K562 (cell line): Measurements from ENCODE around the gene NQO2. TPM values are rescaled to one million over a fixed set of nuclear protein-coding genes. Genes with fewer than 3 reads are reported as not detected.

ENCODE experiments used
- CBX5 ChIP-seq: IDR thresholded peaks from 2 replicates; pipeline ENCODE4 v1.6.1; 2014; ENCODE audit warnings: low read depth, borderline replicate concordance
- CHD4 ChIP-seq: fragments of 200-600 bp; sonication (generic); IDR thresholded peaks from 3 replicates; pipeline ENCODE4 v1.6.1; 2012; ENCODE audit warnings: low read depth, mild to moderate bottlenecking, mixed read lengths, low read length, inconsistent platforms; ENCODE audit not compliant: insufficient read depth, insufficient replicate concordance, poor library complexity, severe bottlenecking
- IFI16 ChIP-seq: fragments of 250-450 bp; sonication (Bioruptor Pico); IDR thresholded peaks from 2 replicates; pipeline ENCODE4 v2.1.2; 2022; ENCODE audit warnings: mild to moderate bottlenecking, inconsistent platforms
- MCM3 ChIP-seq: fragments of 450-650 bp; IDR thresholded peaks from 2 replicates; pipeline ENCODE4 v1.6.1; 2016
- PHB2 ChIP-seq: fragments of 450-650 bp; IDR thresholded peaks from 2 replicates; pipeline ENCODE4 v1.6.1; 2017; ENCODE audit warnings: low read depth
- PRPF4 ChIP-seq: fragments of 200-400 bp; formaldehyde crosslinking; IDR thresholded peaks from one replicate; pipeline ENCODE4 v1.6.1; 2017; ENCODE audit warnings: low read length, low read depth, mild to moderate bottlenecking; ENCODE audit not compliant: insufficient read depth, poor library complexity, severe bottlenecking
- RB1 ChIP-seq: fragments of 450-650 bp; IDR thresholded peaks from 2 replicates; pipeline ENCODE4 v1.6.1; 2017; ENCODE audit warnings: low read depth, mild to moderate bottlenecking
- RFX1 ChIP-seq: fragments of 450-650 bp; IDR thresholded peaks from 2 replicates; pipeline ENCODE4 v1.6.1; 2016; ENCODE audit warnings: mild to moderate bottlenecking, moderate library complexity
- TEAD1 ChIP-seq, 2 experiments: fragments of 450-650 bp in 1 of 2; sonication (generic) in 1 of 2; formaldehyde crosslinking; IDR thresholded peaks; 2 replicates each; pipeline versions ENCODE4 v1.4.0 to v1.8.0; 2020 to 2022; ENCODE audit warnings: mild to moderate bottlenecking in 2 of 2, missing genetic modification reagents in 1 of 2
- ZC3H4 ChIP-seq: sonication (generic); formaldehyde crosslinking; IDR thresholded peaks from 2 replicates; pipeline ENCODE4 v1.9.0; 2021; ENCODE audit warnings: missing genetic modification reagents, borderline replicate concordance
- ZFPM2 ChIP-seq: fragments of 250-450 bp; sonication (Bioruptor Pico); IDR thresholded peaks from 2 replicates; pipeline ENCODE4 v1.5.1; 2022; ENCODE audit warnings: mild to moderate bottlenecking
- ZNF408 ChIP-seq: fragments of 250-450 bp; sonication (Bioruptor Pico); IDR thresholded peaks from 2 replicates; pipeline ENCODE4 v1.4.0; 2020; ENCODE audit warnings: low read depth, mild to moderate bottlenecking, moderate library complexity
- polyA plus RNA-seq, 8 experiments: library from polyadenylated mRNA; depleted of rRNA in 4 of 8; stranded (reverse) in 5 of 8; unstranded in 3 of 8; fragments of >200 nt; fragmentation: Nextera tagmentation in 2 of 8; fragmentation: Illumina TruSeq in 1 of 8; extraction: Ambion mirVana in 2 of 8; extraction: Trizol in 1 of 8; gene quantifications; 2 replicates each; pipeline versions ENCODE4 v1.2.1 to v1.2.3, GENCODE V29; 2011 to 2014; ENCODE audit warnings: inconsistent platforms in 1 of 8, missing spikeins in 1 of 8
- total RNA-seq, 7 experiments: library from RNA; depleted of rRNA in 6 of 7; stranded (reverse); fragments of >200 nt in 6 of 7; fragmentation: Illumina TruSeq in 2 of 7; extraction: Trizol in 2 of 7; gene quantifications; 2 replicates each; pipeline versions ENCODE4 v1.2.1 to v1.2.3, GENCODE V29; 2011 to 2021; ENCODE audit warnings: low replicate concordance in 1 of 7
- TF ChIP-seq, protein P1 (sequence below), 2 experiments: fragments of 450-650 bp in 1 of 2; sonication (generic) in 1 of 2; formaldehyde crosslinking in 1 of 2; IDR thresholded peaks; 2 replicates each; pipeline versions ENCODE4 v1.7.1 to v1.9.0; 2016 to 2022; ENCODE audit warnings: inconsistent platforms in 1 of 2, mild to moderate bottlenecking in 1 of 2, missing genetic modification reagents in 1 of 2
- TF ChIP-seq, protein P2 (sequence below): fragments of 250-450 bp; sonication (Bioruptor Pico); IDR thresholded peaks from 2 replicates; pipeline ENCODE4 v1.4.0; 2020
- TF ChIP-seq, protein P3 (sequence below): fragments of 450-650 bp; IDR thresholded peaks from 2 replicates; pipeline ENCODE4 v1.6.1; 2018; ENCODE audit warnings: mild to moderate bottlenecking, low read depth; ENCODE audit not compliant: partially characterized antibody

The NQO2 gene
- total and polyA plus RNA-seq, 9 of the 15 experiments (the other 6 are each of a cell fraction or from before 2014, with no cell fraction given) = 54.6 to 214 (median 116) TPM

DNA sequence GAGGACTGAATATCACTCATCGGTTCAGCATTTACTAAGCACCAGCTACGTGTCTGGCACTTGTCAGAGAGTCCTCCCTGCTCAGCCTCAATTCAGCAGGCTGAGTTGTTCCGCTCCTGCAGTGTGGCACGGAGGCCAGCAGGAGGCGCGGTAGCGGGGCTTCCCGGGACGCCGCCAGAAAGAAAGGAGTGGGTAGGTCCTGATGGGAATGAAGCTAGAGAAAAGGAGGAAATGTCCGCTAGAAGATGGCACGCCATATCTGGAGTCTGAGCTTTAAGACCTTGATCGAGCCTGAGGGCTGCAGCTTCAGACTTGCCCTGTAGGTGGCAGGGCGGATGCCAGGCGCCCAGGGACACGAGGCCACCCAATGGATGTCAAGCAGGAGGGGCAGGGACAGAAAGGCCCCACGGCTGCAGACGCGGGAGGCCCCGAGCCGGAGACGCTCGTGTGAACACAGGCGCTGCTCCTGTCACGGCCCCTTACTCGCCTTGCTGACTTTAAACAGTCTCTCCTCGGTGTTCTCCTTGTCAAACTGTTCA, 47.1 kb upstream of the NQO2 start (continued):
- TF ChIP-seq, protein P1, sequence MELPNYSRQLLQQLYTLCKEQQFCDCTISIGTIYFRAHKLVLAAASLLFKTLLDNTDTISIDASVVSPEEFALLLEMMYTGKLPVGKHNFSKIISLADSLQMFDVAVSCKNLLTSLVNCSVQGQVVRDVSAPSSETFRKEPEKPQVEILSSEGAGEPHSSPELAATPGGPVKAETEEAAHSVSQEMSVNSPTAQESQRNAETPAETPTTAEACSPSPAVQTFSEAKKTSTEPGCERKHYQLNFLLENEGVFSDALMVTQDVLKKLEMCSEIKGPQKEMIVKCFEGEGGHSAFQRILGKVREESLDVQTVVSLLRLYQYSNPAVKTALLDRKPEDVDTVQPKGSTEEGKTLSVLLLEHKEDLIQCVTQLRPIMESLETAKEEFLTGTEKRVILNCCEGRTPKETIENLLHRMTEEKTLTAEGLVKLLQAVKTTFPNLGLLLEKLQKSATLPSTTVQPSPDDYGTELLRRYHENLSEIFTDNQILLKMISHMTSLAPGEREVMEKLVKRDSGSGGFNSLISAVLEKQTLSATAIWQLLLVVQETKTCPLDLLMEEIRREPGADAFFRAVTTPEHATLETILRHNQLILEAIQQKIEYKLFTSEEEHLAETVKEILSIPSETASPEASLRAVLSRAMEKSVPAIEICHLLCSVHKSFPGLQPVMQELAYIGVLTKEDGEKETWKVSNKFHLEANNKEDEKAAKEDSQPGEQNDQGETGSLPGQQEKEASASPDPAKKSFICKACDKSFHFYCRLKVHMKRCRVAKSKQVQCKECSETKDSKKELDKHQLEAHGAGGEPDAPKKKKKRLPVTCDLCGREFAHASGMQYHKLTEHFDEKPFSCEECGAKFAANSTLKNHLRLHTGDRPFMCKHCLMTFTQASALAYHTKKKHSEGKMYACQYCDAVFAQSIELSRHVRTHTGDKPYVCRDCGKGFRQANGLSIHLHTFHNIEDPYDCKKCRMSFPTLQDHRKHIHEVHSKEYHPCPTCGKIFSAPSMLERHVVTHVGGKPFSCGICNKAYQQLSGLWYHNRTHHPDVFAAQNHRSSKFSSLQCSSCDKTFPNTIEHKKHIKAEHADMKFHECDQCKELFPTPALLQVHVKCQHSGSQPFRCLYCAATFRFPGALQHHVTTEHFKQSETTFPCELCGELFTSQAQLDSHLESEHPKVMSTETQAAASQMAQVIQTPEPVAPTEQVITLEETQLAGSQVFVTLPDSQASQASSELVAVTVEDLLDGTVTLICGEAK (IDR thresholded peaks at IDR 0.05) = no peak
- TF ChIP-seq, protein P1 (CRISPR knock-in tag; IDR thresholded peaks at IDR 0.05) = no peak
- TF ChIP-seq PRPF4 (no peak), MCM3 (no peak), ZC3H4 (CRISPR knock-in tag) (no peak), ZNF408 (CRISPR knock-in tag) (no peak), IFI16 (CRISPR knock-in tag) (no peak), TEAD1 (CRISPR knock-in tag; IDR thresholded peaks at IDR 0.05) (peak in 1 of 2 experiments; percentile 39; a peak in 1 of 4 replicates), CHD4 (no peak), RFX1 (no peak), RB1 (peak; percentile 59; the same call in 1 of the 2 replicates), PHB2 (no peak), ZFPM2 (CRISPR knock-in tag) (no peak), CBX5 (no peak)
- TF ChIP-seq, protein P2, sequence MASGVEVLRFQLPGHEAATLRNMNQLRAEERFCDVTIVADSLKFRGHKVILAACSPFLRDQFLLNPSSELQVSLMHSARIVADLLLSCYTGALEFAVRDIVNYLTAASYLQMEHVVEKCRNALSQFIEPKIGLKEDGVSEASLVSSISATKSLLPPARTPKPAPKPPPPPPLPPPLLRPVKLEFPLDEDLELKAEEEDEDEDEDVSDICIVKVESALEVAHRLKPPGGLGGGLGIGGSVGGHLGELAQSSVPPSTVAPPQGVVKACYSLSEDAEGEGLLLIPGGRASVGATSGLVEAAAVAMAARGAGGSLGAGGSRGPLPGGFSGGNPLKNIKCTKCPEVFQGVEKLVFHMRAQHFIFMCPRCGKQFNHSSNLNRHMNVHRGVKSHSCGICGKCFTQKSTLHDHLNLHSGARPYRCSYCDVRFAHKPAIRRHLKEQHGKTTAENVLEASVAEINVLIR (CRISPR knock-in tag) = no peak
- TF ChIP-seq, protein P3, sequence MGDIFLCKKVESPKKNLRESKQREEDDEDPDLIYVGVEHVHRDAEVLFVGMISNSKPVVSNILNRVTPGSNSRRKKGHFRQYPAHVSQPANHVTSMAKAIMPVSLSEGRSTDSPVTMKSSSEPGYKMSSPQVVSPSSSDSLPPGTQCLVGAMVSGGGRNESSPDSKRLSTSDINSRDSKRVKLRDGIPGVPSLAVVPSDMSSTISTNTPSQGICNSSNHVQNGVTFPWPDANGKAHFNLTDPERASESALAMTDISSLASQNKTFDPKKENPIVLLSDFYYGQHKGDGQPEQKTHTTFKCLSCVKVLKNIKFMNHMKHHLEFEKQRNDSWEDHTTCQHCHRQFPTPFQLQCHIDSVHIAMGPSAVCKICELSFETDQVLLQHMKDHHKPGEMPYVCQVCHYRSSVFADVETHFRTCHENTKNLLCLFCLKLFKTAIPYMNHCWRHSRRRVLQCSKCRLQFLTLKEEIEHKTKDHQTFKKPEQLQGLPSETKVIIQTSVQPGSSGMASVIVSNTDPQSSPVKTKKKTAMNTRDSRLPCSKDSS = no peak
